HFFc6 (cell line): ENCODE data around the gene GLRX2. TPM values are rescaled to one million over a fixed set of nuclear protein-coding genes. Genes with fewer than 3 reads are reported as not detected.

ENCODE experiments used
- DNase-seq: peaks from one replicate; pipeline ENCODE4 v3.0.0-alpha.2; 2018
- H3K27ac Mint-ChIP-seq: 2 replicates; pipeline ENCODE4 v1.8.0; 2020; ENCODE audit warnings: mild to moderate bottlenecking, mixed read lengths
- H3K27me3 Mint-ChIP-seq: 2 replicates; pipeline ENCODE4 v1.8.0; 2021; ENCODE audit warnings: mild to moderate bottlenecking, moderate library complexity, mixed read lengths; ENCODE audit not compliant: insufficient read depth
- H3K36me3 Mint-ChIP-seq: 2 replicates; pipeline ENCODE4 v1.8.0; 2021; ENCODE audit warnings: low read depth, mixed read lengths
- H3K4me1 Mint-ChIP-seq: 2 replicates; pipeline ENCODE4 v1.8.0; 2020; ENCODE audit warnings: low read depth, mixed read lengths
- H3K4me3 Mint-ChIP-seq: 2 replicates; pipeline ENCODE4 v1.8.0; 2020; ENCODE audit warnings: mild to moderate bottlenecking, moderate library complexity, mixed read lengths
- H3K9me3 Mint-ChIP-seq: 2 replicates; pipeline ENCODE4 v1.8.0; 2020; ENCODE audit warnings: mild to moderate bottlenecking, mixed read lengths
- CTCF ChIP-seq: fragments of 200-600 bp; sonication (generic); IDR thresholded peaks from 2 replicates; pipeline ENCODE4 v1.5.0; 2021; ENCODE audit warnings: antibody characterized with exemption, mild to moderate bottlenecking
- total RNA-seq, 6 experiments: library from RNA; stranded (reverse); fragmentation: NEBNext Ultra II Directional; extraction: Animal tissue kit (Norgen Biotek cat#: 25700); gene quantifications; 2 replicates in 1 of 6; 3 replicates in 5 of 6; pipeline ENCODE4 v1.2.3, GENCODE V29; 2021

Gene GLRX2
- total RNA-seq, 6 experiments from 2014 or later: 32.8 to 39.1 (median 34.7) TPM

DNA sequence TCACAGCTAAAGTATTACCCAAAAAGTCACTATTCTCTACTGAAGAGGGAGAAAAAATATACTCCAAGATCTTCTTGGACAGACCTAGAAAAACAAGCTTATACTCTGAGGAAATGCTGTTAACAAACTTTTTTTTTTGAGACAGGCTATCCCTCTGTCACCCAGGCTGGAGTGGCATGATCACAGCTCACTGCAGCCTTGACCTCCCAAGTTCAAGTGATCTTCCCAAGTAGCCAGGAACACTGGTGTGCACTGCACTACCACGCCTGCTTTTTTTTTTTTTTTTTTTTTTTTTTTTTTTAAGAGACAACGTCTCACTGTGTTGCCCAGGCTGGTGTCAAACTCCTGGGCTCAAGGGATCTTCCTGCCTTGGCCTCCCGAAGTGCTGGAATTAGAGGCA, 17.3 kb downstream of the GLRX2 start:
- H3K4me1 Mint-ChIP-seq: no peaks in the 10 kb centered on the region
- TF ChIP-seq CTCF: no peak
- no peak for DNase-seq
- no peaks in the 10 kb centered on the region for H3K27me3 Mint-ChIP-seq
- no peak overlapping the region for H3K4me3 Mint-ChIP-seq
- H3K9me3 Mint-ChIP-seq: no peaks in the 10 kb centered on the region
- H3K36me3 Mint-ChIP-seq: peaks cover 12% of the 10 kb centered on the region; the same call in 1 of the 2 replicates
- H3K27ac Mint-ChIP-seq: no peak overlapping the region

DNA sequence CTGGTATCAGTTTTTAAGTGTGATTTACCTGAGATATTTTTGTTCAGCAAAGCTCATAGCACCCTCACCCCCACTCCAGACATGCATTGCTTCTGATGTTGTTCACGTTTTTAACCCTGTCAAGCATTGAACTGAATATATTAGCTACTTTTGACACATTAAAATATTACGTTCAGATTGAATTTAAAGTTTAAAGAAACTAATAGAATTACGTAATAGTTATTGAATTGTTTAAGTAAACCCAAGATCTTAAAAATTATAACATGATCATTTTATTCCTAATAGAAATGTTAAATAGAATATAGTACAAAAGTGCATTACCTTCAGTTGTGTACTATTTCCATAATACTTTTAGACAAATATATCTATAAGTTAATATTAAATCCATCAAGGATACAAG, 18.9 kb downstream of the GLRX2 start:
- Mint-ChIP-seq H3K27me3 (no peaks in the 10 kb centered on the region), H3K9me3 (no peaks in the 10 kb centered on the region), H3K4me3 (no peak overlapping the region), H3K27ac (no peak overlapping the region), H3K4me1 (no peaks in the 10 kb centered on the region), H3K36me3 (peaks cover 16% of the 10 kb centered on the region; the same call in 1 of the 2 replicates)
- no peak for TF ChIP-seq CTCF
- no peak for DNase-seq

DNA sequence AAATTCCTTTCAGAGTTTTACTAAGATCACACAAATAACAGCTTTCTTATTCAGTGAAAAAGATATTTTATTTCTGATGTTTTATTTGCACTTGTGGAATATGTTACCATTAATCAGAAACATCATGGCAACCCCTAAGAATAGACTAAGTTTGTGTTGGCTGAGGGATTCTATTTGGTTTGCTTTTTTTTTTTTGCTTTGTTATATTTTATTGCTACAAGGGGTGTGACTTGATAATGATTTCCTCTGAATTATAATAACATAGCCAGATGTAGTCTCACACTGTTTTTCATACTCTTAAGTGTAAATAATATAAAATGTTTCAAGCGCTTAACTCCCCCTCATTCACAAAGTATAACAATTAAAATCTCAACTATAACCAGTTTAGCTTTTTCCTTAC, 20.0 kb downstream of the GLRX2 start:
- H3K4me1 Mint-ChIP-seq: no peaks in the 10 kb centered on the region
- H3K4me3 Mint-ChIP-seq: no peak overlapping the region
- no peaks in the 10 kb centered on the region for H3K9me3 Mint-ChIP-seq
- no peak overlapping the region for H3K27ac Mint-ChIP-seq
- H3K36me3 Mint-ChIP-seq: peaks cover 16% of the 10 kb centered on the region; the same call in 1 of the 2 replicates
- no peak for DNase-seq
- H3K27me3 Mint-ChIP-seq: no peaks in the 10 kb centered on the region
- no peak for TF ChIP-seq CTCF

GRCh38 chr1:193083365-193084088, 21.7 kb downstream of the GLRX2 start:
- Mint-ChIP-seq H3K4me1 (no peaks in the 10 kb centered on the region), H3K27me3 (no peaks in the 10 kb centered on the region), H3K27ac (no peak overlapping the region), H3K36me3 (peaks cover 20% of the 10 kb centered on the region), H3K4me3 (no peak overlapping the region), H3K9me3 (no peaks in the 10 kb centered on the region)
- DNase-seq: no peak
- TF ChIP-seq CTCF: no peak

GRCh38 chr1:193079187-193079586, 26.0 kb downstream of the GLRX2 start:
- Mint-ChIP-seq H3K9me3 (peaks cover 9% of the 10 kb centered on the region), H3K4me1 (peaks cover 8% of the 10 kb centered on the region), H3K27me3 (no peaks in the 10 kb centered on the region), H3K36me3 (peaks cover 32% of the 10 kb centered on the region), H3K4me3 (no peak overlapping the region), H3K27ac (no peak overlapping the region)
- DNase-seq: no peak
- no peak for TF ChIP-seq CTCF
